HL-60 (cell line): ENCODE measurements around the gene BNC1.

Experiments used
- CTCF ChIP-seq: IDR thresholded peaks from one replicate; pipeline ENCODE4 v1.5.1; 2011; ENCODE audit warnings: low read length, control low read depth, inconsistent platforms; ENCODE audit not compliant: insufficient read depth
- POLR2AphosphoS5 ChIP-seq: IDR thresholded peaks from 2 replicates; pipeline ENCODE4 v1.6.1; 2012; ENCODE audit warnings: low read depth

GRCh38 chr15:83225449-83225848 lies 59.0 kb downstream of the BNC1 start:
- TF ChIP-seq CTCF (no peak), POLR2AphosphoS5 (no peak)
